DND-41 (cell line): Measurements from ENCODE around the gene FOXD1.

Experiments
- CTCF ChIP-seq: IDR thresholded peaks from 2 replicates; pipeline ENCODE4 v1.5.1; 2012; ENCODE audit warnings: borderline replicate concordance, low read length, moderate library complexity, mild to moderate bottlenecking; ENCODE audit not compliant: poor library complexity, severe bottlenecking; ENCODE audit errors: extremely low read depth
- EZH2 ChIP-seq: IDR thresholded peaks from 3 replicates; pipeline ENCODE4 v1.6.1; 2012; ENCODE audit warnings: borderline replicate concordance, low read depth, mild to moderate bottlenecking, moderate library complexity, low read length, inconsistent platforms; ENCODE audit not compliant: severe bottlenecking

- TF ChIP-seq CTCF, result peak; percentile 7
- no peak for TF ChIP-seq EZH2
Observed at GRCh38 chr5:73422164-73422563, 26.4 kb downstream of the FOXD1 start.
